ENCODE data around the gene IQSEC1.

IQSEC1 gene

GRCh38 chr3:13051066-13051465 lies 22.2 kb downstream of the IQSEC1 start:
- no peak overlapping the region for H3K4me3 ChIP-seq
- H3K9me3 ChIP-seq, result no peaks in the 10 kb centered on the region
- in situ Hi-C loops (cut with MboI; ENCODE audit: low sequenced_read_pairs), result no loop called here
- no peaks in the 10 kb centered on the region for H3K27me3 ChIP-seq (ENCODE audit: low read depth)
- H3K4me1 ChIP-seq, result no peaks in the 10 kb centered on the region
- DNase-seq (ENCODE audit: low spot score in 2 of 2), result no peak
- no peaks in the 10 kb centered on the region for H3K36me3 ChIP-seq (replicated peaks)

DNA sequence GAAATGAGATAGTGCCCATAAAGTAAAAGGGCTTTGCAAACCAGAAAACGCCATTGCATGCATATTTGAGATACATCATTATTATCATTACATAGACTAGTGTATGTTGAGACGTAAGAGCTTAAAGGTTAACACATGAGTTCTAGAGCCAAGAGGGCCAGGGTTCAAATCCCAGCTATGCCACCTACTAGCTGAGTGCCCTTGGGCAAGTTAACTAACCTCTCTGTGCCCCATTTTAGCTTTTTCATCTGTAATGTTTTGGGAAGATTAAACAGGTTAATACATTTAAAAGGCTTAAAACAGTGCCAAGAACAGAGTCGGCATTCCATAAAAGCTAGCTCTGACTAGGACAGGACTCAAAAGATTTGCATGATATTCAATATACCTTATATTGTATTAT lies 22.8 kb downstream of the IQSEC1 start:
- no peak for DNase-seq (ENCODE audit: low spot score in 2 of 2)
- Histone ChIP-seq H3K36me3 (replicated peaks) (no peaks in the 10 kb centered on the region), H3K27me3 (ENCODE audit: low read depth) (no peaks in the 10 kb centered on the region), H3K4me1 (no peaks in the 10 kb centered on the region), H3K9me3 (no peaks in the 10 kb centered on the region), H3K4me3 (no peak overlapping the region)
- in situ Hi-C loops (cut with MboI; ENCODE audit: low sequenced_read_pairs), result no loop called here

DNA sequence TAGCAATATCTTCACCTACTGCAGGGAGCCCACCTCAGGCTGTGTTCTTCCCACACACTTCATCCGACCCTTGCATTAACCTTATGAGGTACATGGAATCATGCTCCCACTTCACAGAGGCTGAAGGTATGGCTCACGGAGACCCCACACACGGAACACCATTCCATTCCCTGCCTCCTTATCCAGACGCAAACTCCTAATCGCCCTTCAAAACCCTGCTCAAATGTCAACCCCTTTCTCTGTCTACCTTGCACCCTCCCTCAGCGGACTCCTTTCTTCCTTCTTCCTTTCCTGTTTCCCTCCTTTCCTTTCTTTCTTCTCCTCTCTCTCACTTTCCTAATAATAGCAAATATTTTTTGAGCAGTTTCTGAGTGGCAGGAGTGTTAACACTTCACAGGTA lies 23.8 kb downstream of the IQSEC1 start:
- Histone ChIP-seq H3K9me3 (no peaks in the 10 kb centered on the region), H3K27me3 (ENCODE audit: low read depth) (no peaks in the 10 kb centered on the region), H3K4me3 (no peak overlapping the region), H3K36me3 (replicated peaks) (no peaks in the 10 kb centered on the region), H3K4me1 (no peaks in the 10 kb centered on the region)
- in situ Hi-C loops (cut with MboI; ENCODE audit: low sequenced_read_pairs), result no loop called here
- DNase-seq (ENCODE audit: low spot score in 2 of 2), result no peak

DNA sequence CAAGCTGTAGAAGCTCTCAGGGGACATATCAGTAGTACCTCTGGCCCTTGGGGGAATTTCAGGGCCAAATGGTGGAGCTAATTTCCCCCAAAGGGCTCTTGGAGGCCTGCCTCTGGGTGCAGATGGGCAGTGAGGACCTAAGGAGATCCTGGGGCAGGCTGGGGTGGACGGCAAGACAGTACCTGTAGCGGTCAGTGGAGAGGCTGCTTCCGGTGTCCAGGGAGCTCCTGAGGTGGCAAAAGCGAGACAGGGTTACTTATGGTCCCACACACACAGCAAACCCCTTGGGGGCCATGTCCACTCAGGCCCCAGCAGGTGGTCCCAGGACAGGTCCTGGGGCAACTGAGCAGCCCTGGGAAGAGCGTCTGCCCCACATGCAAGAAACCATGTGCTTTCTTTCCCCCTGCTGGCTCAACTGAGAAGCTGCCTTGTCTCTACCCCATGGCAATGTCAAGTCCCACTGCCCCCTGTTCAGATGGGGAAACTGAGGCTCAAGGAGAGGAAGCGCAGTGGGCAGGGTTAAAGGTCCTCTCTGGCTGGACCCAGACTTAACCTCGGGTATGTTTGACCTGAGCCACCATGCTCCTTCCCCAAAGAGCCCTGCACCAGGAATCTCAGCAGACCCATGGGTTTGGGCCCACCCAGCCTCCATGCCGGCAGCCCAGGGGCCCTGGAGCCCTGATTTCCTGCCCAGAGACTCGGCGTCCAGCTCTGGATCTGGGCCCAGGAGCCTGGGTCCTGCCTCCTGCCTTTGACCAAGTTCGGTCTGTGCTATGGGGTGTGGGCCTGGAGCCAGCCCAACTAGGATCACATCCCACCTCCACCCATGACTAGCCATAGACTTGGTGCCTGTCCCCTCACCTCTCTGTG lies 25.7 kb downstream of the IQSEC1 start:
- Histone ChIP-seq H3K36me3 (replicated peaks) (no peaks in the 10 kb centered on the region), H3K4me1 (no peaks in the 10 kb centered on the region), H3K4me3 (no peak overlapping the region), H3K9me3 (no peaks in the 10 kb centered on the region), H3K27me3 (ENCODE audit: low read depth) (no peaks in the 10 kb centered on the region)
- no peak for DNase-seq (ENCODE audit: low spot score in 2 of 2)
- in situ Hi-C loops (cut with MboI; ENCODE audit: low sequenced_read_pairs), result no loop called here

- Histone ChIP-seq H3K4me3 (no peak overlapping the region), H3K36me3 (replicated peaks) (no peaks in the 10 kb centered on the region), H3K9me3 (no peaks in the 10 kb centered on the region), H3K27me3 (ENCODE audit: low read depth) (no peaks in the 10 kb centered on the region), H3K4me1 (no peaks in the 10 kb centered on the region)
- no peak for DNase-seq (ENCODE audit: low spot score in 2 of 2)
- in situ Hi-C loops (cut with MboI; ENCODE audit: low sequenced_read_pairs), result no loop called here
Observed at GRCh38 chr3:13046569-13047274, 26.5 kb downstream of the IQSEC1 start.

GRCh38 chr3:13045904-13046568 lies 27.2 kb downstream of the IQSEC1 start:
- no peak for DNase-seq (ENCODE audit: low spot score in 2 of 2)
- in situ Hi-C loops (cut with MboI; ENCODE audit: low sequenced_read_pairs), result no loop called here
- no peaks in the 10 kb centered on the region for H3K36me3 ChIP-seq (replicated peaks)
- no peaks in the 10 kb centered on the region for H3K27me3 ChIP-seq (ENCODE audit: low read depth)
- H3K9me3 ChIP-seq, result no peaks in the 10 kb centered on the region
- H3K4me1 ChIP-seq, result no peaks in the 10 kb centered on the region
- H3K4me3 ChIP-seq, result no peak overlapping the region

DNA sequence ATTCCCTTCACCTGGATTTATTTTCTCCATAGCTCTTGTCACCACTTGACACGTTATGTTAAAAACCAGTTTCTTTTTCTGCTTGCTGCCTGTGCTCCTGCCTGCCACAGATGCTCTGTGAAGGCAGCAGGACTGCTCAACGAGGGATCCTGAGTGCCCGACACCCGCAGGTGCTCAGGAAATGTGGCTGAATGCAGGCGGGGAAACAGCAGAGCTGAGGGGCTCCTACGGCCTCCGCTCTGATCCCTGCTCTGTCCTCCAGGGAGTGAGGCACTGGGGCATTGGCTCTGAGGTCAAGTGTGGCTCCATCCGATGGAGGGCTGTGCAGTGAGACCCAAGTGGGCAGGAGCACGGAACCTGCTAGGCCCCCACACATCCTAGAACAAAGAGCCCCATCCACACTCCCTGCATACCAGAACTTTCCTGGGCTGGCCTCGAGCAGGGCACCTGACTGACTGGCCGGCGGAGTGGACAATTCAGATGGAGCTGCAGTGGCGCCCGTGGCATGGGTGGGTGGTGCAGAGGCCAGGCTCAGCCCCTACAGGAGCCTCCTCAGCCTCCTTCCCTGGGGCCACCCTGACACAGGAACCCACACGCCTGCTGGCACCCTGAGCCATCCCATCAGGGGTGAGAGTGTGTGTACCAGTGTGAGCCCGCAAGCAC lies 27.9 kb downstream of the IQSEC1 start:
- Histone ChIP-seq H3K27me3 (ENCODE audit: low read depth) (no peaks in the 10 kb centered on the region), H3K36me3 (replicated peaks) (no peaks in the 10 kb centered on the region), H3K4me1 (peaks cover 2% of the 10 kb centered on the region), H3K9me3 (no peaks in the 10 kb centered on the region), H3K4me3 (no peak overlapping the region)
- DNase-seq (ENCODE audit: low spot score in 2 of 2), result no peak
- in situ Hi-C loops (cut with MboI; ENCODE audit: low sequenced_read_pairs), result no loop called here

GRCh38 chr3:13044496-13045240 lies 28.6 kb downstream of the IQSEC1 start:
- H3K9me3 ChIP-seq, result no peaks in the 10 kb centered on the region
- no peak for DNase-seq (ENCODE audit: low spot score in 2 of 2)
- no peaks in the 10 kb centered on the region for H3K27me3 ChIP-seq (ENCODE audit: low read depth)
- H3K36me3 ChIP-seq (replicated peaks), result no peaks in the 10 kb centered on the region
- H3K4me3 ChIP-seq, result no peak overlapping the region
- in situ Hi-C loops (cut with MboI; ENCODE audit: low sequenced_read_pairs), result no loop called here
- peaks cover 3% of the 10 kb centered on the region for H3K4me1 ChIP-seq

DNA sequence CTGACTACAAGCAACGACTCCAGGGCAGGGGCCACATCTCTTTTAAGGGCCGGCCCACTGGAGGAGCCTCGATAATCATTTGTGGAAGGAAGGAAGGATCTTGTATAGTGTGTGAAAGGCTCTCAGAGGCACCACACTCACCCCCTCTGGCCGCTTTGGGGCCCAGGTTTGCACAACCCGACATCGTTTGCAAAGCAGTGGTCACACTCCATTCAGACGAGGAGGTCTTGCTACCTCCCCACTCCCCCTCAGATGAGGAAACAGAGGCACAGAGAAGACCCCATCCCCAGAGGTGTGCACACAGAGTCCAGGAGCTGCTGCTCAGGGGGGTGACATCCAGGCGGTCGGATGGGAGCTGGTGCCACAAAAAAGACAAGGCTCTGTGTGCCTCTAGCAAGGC lies 29.6 kb downstream of the IQSEC1 start:
- Histone ChIP-seq H3K36me3 (replicated peaks) (no peaks in the 10 kb centered on the region), H3K27me3 (ENCODE audit: low read depth) (no peaks in the 10 kb centered on the region), H3K4me3 (no peak overlapping the region), H3K9me3 (no peaks in the 10 kb centered on the region), H3K4me1 (peaks cover 3% of the 10 kb centered on the region)
- in situ Hi-C loops (cut with MboI; ENCODE audit: low sequenced_read_pairs), result no loop called here
- no peak for DNase-seq (ENCODE audit: low spot score in 2 of 2)

DNA sequence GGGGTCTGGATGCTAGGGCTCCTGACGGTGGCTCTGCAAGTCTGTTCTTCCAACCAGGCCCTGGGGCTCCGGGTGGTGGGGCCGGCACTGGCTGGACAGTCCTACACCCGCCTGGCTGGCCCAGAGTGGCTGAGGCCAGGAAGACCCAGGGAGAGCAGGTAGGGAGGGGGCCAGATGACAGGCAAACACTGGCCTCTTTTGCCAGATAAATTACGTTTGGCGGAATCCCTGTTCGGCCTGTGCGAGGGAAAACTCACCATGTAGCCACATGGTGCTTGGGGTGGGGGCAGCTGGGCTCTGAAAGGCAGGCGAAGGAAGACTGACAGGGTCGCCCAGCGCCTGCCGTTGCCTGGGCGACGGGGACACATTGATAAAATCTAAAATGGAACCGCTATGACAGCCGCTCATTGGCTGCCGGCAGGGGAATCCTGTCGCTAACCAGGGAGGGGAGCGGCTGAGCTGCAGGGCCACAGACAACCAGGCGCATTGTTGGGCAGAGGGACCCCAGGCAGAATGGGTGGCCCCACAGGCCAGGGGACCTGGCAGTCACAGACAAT lies 30.4 kb downstream of the IQSEC1 start:
- peak; percentile 34 to 44 for DNase-seq (ENCODE audit: low spot score in 2 of 2)
- Histone ChIP-seq H3K4me1 (peaks cover 3% of the 10 kb centered on the region), H3K9me3 (no peaks in the 10 kb centered on the region)

DNA sequence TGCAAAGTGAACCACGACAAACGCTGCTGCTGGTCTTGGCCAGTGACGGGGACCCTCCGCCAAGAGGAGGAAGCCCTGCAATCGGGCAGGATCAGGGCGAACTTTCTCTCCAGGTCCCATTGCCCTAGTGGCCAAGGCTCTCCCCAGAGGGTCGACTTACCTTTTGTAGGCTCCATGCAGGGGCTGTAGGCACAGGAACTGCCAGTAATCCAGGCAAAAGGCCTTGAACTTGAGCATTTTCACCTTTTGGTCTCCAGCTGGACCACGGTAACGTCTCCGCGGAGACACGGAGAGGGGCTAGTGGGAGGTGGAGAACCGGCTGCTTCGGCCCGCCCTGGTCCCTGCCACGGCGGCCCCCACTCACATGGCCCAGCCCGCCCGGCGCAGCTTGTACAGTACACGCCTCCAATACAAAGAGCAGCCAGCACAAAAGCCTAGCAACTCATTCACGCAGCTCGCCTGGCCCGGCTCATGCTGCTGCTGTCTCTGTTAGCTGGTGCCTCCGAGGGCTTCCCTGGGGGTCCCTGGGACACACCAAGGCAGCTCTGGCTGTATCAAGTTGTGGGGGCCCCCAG lies 31.0 kb downstream of the IQSEC1 start:
- Histone ChIP-seq H3K36me3 (replicated peaks) (no peaks in the 10 kb centered on the region), H3K4me3 (no peak overlapping the region), H3K9me3 (no peaks in the 10 kb centered on the region), H3K4me1 (peaks cover 3% of the 10 kb centered on the region), H3K27me3 (ENCODE audit: low read depth) (no peaks in the 10 kb centered on the region)
- in situ Hi-C loops (cut with MboI; ENCODE audit: low sequenced_read_pairs), result no loop called here
- DNase-seq (ENCODE audit: low spot score in 2 of 2), result no peak

More for the DNA sequence above, 30.4 kb downstream of the IQSEC1 start:
- no peaks in the 10 kb centered on the region for H3K36me3 ChIP-seq (replicated peaks)
- H3K4me3 ChIP-seq, result no peak overlapping the region
- no peaks in the 10 kb centered on the region for H3K27me3 ChIP-seq (ENCODE audit: low read depth)
- in situ Hi-C loops (cut with MboI; ENCODE audit: low sequenced_read_pairs), result no loop called here

GRCh38 chr3:13041113-13041776 lies 32.0 kb downstream of the IQSEC1 start:
- in situ Hi-C loops (cut with MboI; ENCODE audit: low sequenced_read_pairs), result no loop called here
- peaks cover 3% of the 10 kb centered on the region for H3K4me1 ChIP-seq

More at GRCh38 chr3:13041113-13041776, 32.0 kb downstream of the IQSEC1 start:
- no peak overlapping the region for H3K4me3 ChIP-seq
- no peak for DNase-seq (ENCODE audit: low spot score in 2 of 2)
- H3K9me3 ChIP-seq, result no peaks in the 10 kb centered on the region
- no peaks in the 10 kb centered on the region for H3K36me3 ChIP-seq (replicated peaks)
- no peaks in the 10 kb centered on the region for H3K27me3 ChIP-seq (ENCODE audit: low read depth)

Data from HAP-1 (cell line).